Activated CD4-positive, alpha-beta T cell treated with anti-CD3 and anti-CD28 coated beads, Interleukin-2, amount 50 U/mL, for 24 hours (primary cell): ENCODE results near the gene GDF15.
"Not testable (repeated sequence)": the region's sequence is repeated elsewhere in the genome, so short reads cannot be mapped to it uniquely, and the experiment has no call there.

Experiments
- DNase-seq, 2 donors: peaks; one replicate each; pipeline ENCODE4 v3.0.0-alpha.2; 2020; ENCODE audit warnings: low read depth in 1 of 2, low spot score in 1 of 2

GDF15 gene

DNA sequence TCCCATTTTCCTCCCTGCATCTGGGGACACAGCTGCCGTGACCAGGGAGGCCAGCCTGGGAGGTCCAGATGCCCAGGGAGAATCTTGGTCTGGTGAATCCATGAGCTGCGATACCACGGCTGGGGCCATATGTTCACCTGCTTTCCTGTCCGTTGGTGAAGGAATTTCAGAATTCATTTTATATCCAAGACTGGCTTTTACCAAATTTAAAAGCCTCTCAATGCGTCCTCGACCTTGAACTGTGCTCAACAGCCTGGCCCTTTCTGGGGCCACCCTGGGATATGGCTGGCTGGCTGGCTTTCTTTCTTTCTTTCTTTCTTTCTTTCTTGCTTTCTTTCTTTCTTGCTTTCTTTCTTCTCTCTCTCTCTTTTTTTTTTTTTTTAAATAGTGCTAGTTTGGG lies 22.2 kb upstream of the GDF15 start:
- no peak for DNase-seq

DNA sequence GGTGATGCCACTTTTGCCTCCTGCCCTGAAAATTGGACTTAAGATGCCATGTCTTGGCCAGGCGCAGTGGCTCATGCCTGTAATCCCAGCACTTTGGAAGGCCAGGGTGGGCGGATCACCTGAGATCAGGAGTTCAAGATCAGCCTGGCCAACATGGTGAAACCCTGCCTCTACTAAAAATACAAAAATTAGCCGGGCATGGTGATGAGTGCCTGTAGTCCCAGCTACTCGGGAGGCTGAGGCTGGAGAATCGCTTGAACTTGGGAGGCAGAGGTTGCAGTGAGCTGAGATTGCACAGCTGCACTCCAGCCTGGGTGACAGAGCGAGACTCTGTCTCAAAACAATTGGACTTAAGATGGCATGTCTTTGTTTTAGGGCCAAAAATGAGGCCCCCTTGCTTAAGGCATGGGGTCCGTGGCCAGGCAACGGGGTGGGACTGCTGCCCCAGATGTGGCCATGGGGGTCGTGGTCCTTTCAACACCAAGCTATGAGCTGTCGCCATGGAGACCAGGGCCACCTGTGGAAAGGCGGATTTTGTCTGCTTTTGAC lies 21.6 kb upstream of the GDF15 start:
- not testable (repeated sequence) for DNase-seq

DNA sequence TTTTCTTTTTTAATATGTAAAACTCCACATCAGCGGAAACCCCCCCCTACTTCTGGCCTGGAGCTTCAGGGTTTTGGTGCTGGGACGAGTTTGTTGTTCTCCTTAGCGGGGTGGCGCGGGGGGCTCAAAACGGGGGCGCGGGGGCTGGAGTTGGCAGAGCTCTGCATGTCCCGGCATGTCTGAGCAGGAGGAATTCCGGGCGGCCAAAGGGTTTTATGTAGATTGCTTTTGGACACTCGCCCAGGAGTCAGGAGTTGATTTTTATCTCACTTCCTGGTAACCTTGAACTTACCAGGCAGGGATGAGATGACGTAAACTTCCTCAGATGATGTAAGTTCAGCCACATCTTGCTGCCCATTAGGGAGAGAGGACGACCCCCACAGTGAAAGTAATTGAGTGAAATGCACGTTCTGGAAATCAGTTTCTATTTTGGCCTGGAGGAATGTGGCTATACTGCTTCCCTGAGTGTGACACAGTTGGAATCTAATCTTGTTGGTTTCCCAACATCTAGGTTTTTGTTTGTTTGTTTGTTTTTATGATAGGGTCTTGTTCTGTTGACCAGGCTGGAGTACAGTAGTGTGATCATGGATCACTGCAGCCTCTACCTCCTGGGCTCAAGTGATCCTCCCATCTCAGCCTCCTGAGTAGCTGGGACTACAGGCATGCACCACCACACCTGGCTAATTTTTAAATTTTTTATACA lies 21.0 kb upstream of the GDF15 start:
- no peak for DNase-seq

DNA sequence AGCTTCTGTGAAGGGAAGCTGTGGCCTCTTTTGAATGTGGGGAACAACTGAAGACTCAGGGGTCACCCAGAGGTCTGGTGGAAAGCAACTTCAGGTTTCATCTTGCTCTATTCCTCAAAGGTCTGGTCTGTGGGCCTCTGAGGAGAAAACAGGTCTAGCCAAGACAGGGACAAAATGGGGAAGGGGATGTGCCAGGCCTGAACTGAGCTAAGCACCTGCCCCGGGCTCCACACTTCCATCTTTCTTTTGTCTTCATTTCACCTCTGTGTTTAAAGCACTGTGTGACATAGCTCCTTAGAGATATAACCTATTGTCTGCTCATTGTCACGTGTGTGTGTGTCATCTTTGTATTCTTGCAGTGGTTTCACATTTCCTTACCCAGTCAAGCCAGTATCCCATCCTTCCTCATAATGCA lies 19.9 kb upstream of the GDF15 start:
- no peak for DNase-seq

DNA sequence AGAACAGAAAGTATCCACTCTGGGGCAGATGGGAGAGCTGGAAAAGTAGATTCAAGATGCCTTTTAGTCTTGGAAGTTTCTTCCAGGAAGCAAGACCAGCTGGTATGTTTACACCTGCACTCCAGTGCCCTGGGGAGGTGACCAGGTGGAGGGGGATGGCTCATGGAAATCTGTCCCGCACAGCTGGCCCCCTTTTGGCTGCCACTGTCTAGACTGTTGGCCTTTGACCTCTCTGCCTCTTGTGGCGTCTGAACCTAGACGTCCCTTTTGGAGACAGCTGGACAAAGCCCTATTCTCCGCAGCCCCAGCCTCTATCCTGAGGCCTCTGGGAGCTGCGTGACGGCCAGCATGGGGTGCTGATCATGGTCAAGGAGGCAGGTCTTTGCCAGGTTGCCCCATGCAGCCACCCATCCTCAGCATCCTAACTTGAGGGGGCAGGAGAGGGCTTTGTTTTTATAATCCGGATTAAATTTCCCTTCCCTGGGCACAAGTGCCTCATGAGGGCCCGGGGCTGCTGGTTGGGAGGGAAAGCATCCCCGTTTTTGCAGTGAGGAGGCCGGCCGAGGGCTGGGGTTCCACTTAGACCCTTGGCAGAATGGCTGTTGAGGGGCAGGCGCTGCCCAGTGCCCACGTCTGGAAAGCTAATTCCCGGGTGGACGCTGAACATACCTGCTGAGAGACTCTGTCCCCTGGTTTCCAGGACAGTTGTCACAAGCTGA lies 17.3 kb upstream of the GDF15 start:
- DNase-seq, result no peak

DNA sequence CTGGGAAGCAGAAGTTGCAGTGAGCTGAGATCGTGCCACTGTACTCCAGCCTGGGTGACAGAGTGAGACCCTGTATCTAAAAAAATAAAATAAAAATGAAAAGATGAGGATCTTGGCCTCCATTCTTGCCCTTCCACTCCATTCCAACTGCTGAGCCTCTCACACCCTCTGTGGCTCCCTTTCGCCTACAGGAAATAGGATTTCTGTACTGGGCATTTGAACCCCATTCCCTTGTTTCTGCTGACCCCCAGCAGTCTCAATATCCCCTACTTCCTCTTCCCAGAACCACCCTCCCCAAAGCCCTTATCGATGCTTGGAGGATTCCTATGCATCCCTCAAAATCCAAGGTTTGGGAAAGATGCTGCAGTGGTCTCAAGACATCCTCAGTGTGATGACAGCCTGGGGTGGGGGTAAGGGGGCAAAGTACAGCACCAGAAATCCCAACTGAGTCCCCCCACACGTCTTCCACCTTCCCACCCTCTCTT lies 12.5 kb upstream of the GDF15 start:
- DNase-seq, result no peak

DNA sequence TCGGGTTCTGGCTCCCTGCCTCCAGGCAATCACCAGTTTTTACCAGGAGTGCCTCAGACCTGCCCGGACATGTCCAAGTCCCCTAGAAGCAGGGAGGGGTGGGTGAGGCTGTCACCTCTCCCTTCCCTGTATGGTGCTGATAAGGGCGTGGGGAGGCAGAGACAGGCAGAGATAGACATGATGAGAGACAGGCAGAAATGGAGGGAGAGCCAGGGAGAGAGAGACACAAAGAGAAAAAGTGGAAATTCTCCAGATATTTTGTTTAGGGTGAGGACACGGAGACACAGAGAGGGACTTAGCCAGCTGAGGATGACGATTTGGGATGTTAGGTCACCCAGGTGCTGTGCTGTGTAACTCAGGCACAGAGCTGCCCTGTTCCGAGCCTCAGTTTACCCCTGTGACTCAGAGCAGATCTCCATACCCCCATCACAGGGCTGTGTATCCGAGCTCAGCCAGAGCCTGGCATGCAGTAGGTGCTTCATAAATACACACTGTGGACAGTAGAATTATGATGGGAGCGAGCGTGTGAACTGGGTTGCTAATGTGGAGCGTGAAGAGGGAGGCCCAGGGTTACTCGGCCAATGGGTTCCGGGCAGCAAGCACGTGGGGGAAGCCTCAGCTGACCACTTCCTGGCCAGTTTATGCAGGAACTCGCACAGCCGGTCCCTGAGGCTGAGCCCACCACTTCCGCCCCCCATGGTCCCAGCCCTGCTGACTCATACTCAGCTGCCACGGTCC lies 11.9 kb upstream of the GDF15 start:
- peak in 1 of 2 donors; percentile 11 for DNase-seq

DNA sequence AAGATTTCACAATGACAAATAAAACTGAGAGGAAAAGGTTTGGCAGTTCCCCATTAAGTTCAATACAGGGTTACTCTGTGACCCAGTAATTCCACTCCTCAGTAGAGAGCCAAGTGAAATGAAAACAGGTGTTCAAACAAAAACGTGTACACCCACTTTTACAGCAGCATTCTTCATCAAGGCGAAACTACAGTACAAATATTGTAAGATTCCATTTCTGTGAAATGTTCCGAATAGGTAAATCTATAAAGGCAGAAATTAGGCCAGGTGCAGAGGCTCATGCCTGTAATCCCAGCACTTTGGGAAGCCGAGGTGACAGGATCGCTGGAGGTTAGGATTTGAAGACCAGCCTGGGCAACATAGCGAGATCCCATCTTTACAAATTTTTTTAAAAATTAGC lies 8.9 kb upstream of the GDF15 start:
- DNase-seq, result no peak

DNA sequence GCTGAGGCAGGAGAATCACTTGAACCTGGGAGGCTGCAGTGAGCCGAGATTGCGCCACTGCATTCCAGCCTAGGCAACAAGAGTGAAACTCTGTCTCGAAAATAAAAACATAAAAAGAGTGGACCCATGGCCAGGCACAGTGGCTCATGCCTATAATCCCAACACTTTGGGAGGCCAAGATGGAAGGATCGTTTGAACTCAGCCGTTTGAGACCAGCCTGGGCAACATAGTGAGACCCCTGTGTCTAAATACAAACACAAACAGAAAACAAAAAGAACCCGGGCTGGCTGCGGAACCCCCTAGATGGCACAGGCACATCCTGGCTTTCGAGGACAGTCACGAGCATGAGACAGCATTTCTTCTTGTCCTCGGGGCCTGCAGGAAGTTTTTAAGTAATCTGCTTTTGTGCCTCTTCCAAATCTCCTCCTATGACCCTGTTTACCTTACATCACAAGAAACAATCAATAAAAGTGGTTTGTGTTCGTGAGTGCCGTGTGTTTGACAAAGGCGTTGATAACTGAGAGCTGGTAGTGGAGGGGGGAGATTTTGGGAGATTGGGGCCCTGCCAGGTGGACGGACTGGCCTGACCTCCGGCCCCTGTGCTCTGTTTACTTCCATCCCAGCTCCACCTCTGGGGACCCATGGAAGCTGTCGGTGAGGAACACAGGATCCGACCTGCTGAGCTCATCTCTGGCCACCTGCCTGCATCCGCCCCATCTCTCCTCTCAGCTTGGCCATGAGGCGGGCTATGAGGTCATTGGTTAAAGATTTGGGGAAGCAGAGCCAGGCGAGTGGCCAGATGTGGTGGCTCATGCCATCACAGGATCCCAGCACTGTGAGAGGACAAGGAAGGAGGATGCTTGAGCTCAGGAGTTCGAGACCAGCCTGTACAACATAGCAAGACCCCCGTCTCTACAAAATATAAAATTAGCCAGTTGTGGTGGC lies 5.9 kb upstream of the GDF15 start:
- DNase-seq, result no peak

DNA sequence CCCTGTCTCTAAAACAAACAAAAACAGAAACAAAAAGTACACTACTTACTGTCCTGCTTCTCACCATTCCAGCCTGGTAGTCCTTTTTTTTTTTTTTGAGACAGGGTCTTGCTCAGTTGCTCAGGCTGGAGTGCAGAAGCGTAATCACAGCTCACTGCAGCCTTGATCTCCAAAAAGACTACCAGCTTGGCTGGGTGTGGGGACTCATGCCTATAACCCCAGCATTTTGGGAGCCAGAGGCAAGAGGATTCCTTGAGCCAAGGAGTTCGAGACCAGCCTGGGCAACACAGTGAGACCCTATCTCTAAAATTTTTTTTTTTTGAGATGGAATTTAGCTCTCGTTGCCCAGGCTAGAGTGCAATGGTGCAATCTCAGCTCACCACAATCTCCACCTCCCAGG lies 5.1 kb upstream of the GDF15 start:
- no peak for DNase-seq

DNA sequence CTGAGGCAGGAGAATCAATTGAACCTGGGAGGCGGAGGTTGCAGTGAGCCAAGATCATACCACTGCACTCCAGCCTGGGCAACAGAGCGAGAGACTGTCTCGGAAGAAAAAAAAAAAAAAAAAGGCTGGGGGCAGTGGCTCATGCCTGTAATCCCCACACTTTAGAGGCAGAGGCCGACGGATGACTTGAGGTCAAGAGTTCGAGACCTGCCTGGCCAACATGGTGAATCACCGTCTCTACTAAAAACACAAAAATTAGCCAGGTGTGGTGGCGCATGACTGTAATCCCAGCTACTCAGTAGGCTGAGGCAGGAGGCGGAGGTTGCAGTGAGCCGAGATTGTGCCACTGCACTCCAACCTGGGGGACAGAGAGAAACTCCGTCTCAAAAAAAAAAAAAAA lies 2.3 kb upstream of the GDF15 start:
- not testable (repeated sequence) for DNase-seq

DNA sequence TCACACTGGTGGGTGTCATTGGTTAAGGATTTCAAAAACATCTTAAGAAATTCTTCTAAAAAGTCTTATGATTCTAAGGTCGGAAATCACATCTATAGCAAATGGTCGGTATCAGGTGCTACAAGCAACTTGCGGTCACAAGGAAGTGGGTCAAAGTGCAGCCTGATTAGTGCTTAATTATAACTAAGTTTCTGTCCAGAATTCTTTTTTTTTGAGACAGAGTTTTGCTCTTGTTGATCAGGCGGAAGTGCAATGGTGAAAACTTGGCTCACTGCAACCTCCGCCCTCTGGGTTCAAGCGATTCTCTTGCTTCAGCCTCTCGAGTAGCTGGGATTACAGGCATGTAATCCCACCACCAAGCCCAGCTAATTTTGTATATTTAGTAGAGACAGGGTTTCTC lies 1.2 kb upstream of the GDF15 start:
- DNase-seq, result no peak

DNA sequence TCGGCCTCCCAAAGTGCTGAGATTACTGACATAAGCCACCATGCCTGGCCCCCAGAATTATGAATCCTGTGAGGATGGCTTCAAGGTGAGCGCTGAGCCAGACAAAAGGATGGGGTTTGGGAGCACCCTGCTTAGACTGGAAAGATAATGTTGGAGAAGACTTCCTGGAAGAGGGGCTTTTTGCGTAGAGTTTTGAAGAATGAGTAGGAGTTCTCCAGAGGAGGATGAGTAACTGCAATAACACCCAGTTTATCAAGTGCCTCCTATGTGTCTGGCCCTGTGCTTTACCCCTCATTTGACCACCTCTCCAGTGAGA lies 641 bp upstream of the GDF15 start:
- DNase-seq, result no peak

DNA sequence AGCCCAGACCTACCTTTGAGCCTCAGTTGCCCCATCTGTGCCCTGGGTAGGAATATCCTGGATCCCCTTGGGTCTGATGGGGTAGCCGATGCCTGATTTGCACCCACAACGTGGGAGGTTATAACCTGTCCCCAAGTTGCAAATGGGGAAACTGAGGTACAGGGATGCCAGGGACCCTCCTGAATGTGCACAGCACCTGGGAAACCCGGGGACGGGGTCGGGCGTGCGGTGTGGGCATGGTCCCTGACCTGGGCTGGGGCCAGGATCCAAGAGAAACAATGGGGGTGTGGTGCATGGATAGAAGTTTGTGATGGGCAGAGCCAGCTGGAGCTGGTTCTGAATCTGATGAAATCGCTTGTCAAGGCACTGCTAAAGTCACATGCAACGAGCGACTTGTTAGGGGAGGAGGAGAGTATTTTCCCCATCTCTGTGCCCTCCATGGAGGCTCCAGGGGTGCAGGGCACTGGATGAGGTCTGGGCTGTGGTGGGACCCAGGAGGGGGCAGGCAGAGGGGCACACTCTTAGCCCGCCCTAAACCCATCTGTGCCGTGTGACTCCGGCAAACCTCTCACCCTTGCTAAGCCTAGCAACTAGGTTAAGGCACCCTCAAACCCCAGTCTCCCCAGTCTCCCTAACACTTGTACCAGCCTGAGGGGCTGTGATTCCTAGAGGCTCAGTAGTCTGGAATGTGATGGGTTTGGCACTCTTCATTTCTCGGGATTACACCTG lies 749 bp downstream of the GDF15 start:
- no peak for DNase-seq

DNA sequence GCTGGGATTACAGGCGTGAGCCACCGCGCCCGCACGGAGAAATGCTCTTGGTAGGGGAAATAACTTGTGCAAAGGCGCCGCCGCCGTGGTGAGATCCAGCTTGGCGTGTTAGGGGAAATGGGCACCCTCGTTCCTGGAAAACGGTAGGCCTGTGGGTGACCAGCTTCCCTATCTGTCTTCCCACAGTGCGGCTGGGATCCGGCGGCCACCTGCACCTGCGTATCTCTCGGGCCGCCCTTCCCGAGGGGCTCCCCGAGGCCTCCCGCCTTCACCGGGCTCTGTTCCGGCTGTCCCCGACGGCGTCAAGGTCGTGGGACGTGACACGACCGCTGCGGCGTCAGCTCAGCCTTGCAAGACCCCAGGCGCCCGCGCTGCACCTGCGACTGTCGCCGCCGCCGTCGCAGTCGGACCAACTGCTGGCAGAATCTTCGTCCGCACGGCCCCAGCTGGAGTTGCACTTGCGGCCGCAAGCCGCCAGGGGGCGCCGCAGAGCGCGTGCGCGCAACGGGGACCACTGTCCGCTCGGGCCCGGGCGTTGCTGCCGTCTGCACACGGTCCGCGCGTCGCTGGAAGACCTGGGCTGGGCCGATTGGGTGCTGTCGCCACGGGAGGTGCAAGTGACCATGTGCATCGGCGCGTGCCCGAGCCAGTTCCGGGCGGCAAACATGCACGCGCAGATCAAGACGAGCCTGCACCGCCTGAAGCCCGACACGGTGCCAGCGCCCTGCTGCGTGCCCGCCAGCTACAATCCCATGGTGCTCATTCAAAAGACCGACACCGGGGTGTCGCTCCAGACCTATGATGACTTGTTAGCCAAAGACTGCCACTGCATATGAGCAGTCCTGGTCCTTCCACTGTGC lies 2.4 kb downstream of the GDF15 start:
- DNase-seq, result peak; percentile 63 to 70

DNA sequence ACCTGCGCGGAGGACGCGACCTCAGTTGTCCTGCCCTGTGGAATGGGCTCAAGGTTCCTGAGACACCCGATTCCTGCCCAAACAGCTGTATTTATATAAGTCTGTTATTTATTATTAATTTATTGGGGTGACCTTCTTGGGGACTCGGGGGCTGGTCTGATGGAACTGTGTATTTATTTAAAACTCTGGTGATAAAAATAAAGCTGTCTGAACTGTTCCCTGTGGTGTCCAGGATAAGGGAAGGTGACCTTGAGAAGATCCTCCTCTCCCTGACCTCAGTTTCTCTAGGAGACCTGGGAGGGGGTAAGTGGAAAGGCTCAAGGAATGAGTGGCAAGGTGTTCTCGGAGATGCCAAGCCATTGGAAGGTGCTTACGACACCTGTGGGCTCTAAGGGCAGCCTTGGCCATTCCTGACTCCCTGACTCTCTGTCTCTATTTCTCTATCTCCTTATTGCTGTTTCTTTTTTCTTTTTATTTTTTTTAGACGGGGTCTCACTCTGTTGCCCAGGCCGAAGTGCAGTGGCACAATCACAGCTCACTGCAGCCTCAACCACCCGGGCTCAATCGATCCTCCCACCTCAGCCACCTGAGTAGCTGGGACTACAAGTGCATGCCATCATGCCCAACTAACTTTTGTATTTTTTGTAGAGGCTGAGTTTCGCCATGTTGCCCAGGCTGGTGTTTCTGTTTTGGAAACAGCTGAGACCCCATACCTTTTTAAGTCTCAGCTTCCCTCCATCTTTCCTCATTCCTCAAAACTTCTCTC lies 3.2 kb downstream of the GDF15 start:
- DNase-seq, result no peak

DNA sequence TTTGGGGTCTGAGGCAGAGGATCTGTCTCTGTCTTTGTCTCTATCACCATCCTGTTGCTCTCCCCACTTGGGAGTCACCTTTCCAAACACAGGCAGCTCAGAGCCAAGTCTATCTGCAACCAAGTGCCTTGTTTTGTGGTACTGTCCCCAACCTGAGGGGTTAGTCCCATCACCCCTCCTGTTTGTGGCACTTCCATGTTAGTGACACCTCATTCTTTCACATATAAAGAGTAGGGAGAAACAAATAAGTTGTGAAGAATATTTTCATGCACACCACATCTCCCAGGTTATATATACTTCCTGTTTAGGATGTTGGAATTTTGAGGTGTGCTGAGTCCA lies 3.7 kb downstream of the GDF15 start:
- no peak for DNase-seq

DNA sequence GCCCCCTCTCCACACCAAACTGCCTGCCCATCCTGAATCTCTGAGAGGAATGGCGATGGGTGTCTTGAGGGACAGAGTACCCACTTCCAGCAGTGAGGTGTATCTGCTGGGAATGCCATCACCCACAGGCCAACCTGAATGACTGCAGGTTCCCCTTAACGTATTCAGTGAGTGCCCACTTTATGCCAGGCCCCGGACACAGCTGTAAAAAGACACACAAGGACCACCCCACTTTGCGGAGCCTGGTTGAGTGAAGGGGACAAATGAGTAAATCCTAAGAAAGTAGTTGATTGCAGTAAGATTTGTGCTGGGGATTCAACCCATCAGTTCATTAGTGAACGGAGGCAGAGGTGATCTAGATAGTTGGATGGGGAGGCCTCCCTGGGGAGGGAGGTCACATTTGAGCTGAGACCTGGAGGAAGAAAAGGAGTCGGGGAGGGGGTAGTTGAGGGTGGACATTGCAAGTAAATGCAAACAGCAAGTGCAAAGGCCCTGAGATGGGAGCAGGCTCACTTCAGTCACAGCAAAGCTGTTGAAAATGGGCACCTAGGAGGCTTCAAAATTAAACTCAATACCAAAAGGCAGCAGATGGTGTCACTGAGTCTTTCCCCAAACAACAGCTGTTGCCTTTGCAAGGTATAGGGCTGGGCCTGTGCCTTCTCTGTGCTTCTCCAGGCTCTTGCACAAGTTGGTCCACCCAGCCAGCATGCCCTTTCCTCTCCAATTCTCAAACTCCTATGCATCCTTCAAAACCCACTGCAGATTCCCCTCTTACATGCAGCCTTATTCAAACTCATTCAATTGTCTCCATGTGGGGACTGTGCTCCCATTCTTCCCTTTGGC lies 4.3 kb downstream of the GDF15 start:
- DNase-seq, result no peak
